HepG2 (cell line): ENCODE results near the gene PLXND1. TPM values are rescaled to one million over a fixed set of nuclear protein-coding genes. Genes with fewer than 3 reads are reported as not detected.

Experiments
- ATAC-seq: fragments of 200-7000 bp; cut with Tn5 transposase; 3 replicates; pipeline ENCODE4 v1.9.1; 2020; ENCODE audit warnings: mild to moderate bottlenecking, moderate library complexity
- Bru-seq: library from RNA; stranded (reverse); fragments of 400-500 nt; gene quantifications from one replicate; lab custom pipeline; 2021; lab: Mats Ljungman, UMichigan
- BruChase-seq, 2 experiments: library from RNA; stranded (reverse); fragments of 400-500 nt; gene quantifications; one replicate each; lab custom pipeline; 2021; lab: Mats Ljungman, UMichigan
- BruUV-seq: library from RNA; stranded (reverse); fragments of 400-500 nt; replicated peaks from 2 replicates; lab custom pipeline; 2021; lab: Mats Ljungman, UMichigan
- CTCF ChIA-PET: fragments of 300-600 bp; formaldehyde crosslinking; extraction: SDS; loops from one replicate; lab custom pipeline; 2021; ENCODE audit warnings: low total read pairs, inconsistent platforms, low intra/inter-chr PET ratio; lab: Yijun Ruan, JAX
- POLR2A ChIA-PET: fragments of 350-600 bp; sonication (Branson Sonifier 250); formaldehyde crosslinking; loops from one replicate; lab custom pipeline; 2020; ENCODE audit warnings: antibody characterized with exemption, inconsistent platforms; lab: Yijun Ruan, JAX
- DNase-seq: peaks from one replicate; pipeline ENCODE4 v3.0.0-alpha.2; 2015; ENCODE audit warnings: low spot score
- FAIRE-seq: peaks from 3 replicates; lab custom pipeline; 2011; peaks lifted over from hg19 to GRCh38; lab: Jason Lieb, UNC
- H2AFZ ChIP-seq: one replicate; pipeline ENCODE4 v1.6.1; 2011; ENCODE audit warnings: low read length, inconsistent platforms
- H3K27ac ChIP-seq: fragments of 300-600 bp; 3 replicates; pipeline ENCODE4 v1.8.0; 2011; ENCODE audit warnings: mixed run types, mild to moderate bottlenecking, mixed read lengths, low read length, inconsistent platforms; ENCODE audit not compliant: insufficient read depth; ENCODE audit errors: extremely low read length
- H3K27me3 ChIP-seq, 2 experiments: fragments of 200-600 bp in 1 of 2; 2 replicates in 1 of 2; 3 replicates in 1 of 2; pipeline versions ENCODE4 v1.6.0 to v1.8.0; 2011; ENCODE audit warnings: low read length in 2 of 2, mild to moderate bottlenecking in 2 of 2, moderate library complexity in 2 of 2, inconsistent platforms in 1 of 2; ENCODE audit not compliant: insufficient read depth in 2 of 2, control insufficient read depth in 1 of 2
- H3K36me3 ChIP-seq, 2 experiments: fragments of 200-600 bp in 1 of 2; replicated peaks in 1 of 2; 2 replicates in 1 of 2; 3 replicates in 1 of 2; pipeline versions ENCODE4 v1.5.1 to v1.8.0; 2011; ENCODE audit warnings: low read length in 2 of 2, inconsistent platforms in 1 of 2; ENCODE audit not compliant: insufficient read depth in 2 of 2, control insufficient read depth in 1 of 2
- H3K4me1 ChIP-seq: 2 replicates; pipeline ENCODE4 v1.5.1; 2012; ENCODE audit warnings: low read length, inconsistent platforms; ENCODE audit not compliant: insufficient read depth
- H3K4me2 ChIP-seq: 2 replicates; pipeline ENCODE4 v1.6.0; 2011; ENCODE audit warnings: low read depth, low read length, inconsistent platforms
- H3K4me3 ChIP-seq, 3 experiments: fragments of 200-600 bp in 1 of 3; sonication (generic), shearing (Covaris generic) in 1 of 3; replicated peaks in 1 of 3; 2 replicates each; pipeline ENCODE4 v1.5.1; 2011 to 2016; ENCODE audit warnings: low read length in 3 of 3, inconsistent platforms in 2 of 3, low read depth in 2 of 3, mild to moderate bottlenecking in 2 of 3, control low read depth in 1 of 3, mixed read lengths in 1 of 3; ENCODE audit not compliant: insufficient read depth in 1 of 3
- H3K79me2 ChIP-seq: one replicate; pipeline ENCODE4 v1.6.1; 2011; ENCODE audit warnings: low read length, inconsistent platforms; ENCODE audit not compliant: insufficient read depth
- H3K9ac ChIP-seq: 2 replicates; pipeline ENCODE4 v1.6.0; 2011; ENCODE audit warnings: mild to moderate bottlenecking, low read depth, low read length, inconsistent platforms; ENCODE audit not compliant: insufficient read depth
- H3K9me3 ChIP-seq: 2 replicates; pipeline ENCODE4 v1.5.1; 2012; ENCODE audit warnings: mild to moderate bottlenecking, low read length
- H4K20me1 ChIP-seq: 2 replicates; pipeline ENCODE4 v1.6.0; 2011; ENCODE audit warnings: inconsistent platforms, mild to moderate bottlenecking, low read length, moderate library complexity; ENCODE audit not compliant: insufficient read depth
- CCDC6 ChIP-seq: sonication (generic); formaldehyde crosslinking; IDR thresholded peaks from 2 replicates; pipeline ENCODE4 v1.8.1; 2022; ENCODE audit warnings: mild to moderate bottlenecking, missing genetic modification reagents, moderate library complexity
- CTCF ChIP-seq: sonication (generic); formaldehyde crosslinking; IDR thresholded peaks from 2 replicates; pipeline ENCODE4 v1.5.0; 2020; ENCODE audit warnings: mild to moderate bottlenecking, missing genetic modification reagents, moderate library complexity
- HNRNPK ChIP-seq: fragments of 200-400 bp; formaldehyde crosslinking; IDR thresholded peaks from 2 replicates; pipeline ENCODE4 v1.6.1; 2018; ENCODE audit warnings: low read length, low read depth, moderate library complexity, mild to moderate bottlenecking; ENCODE audit not compliant: poor library complexity, severe bottlenecking
- KLF16 ChIP-seq, 2 experiments: sonication (generic) in 1 of 2; formaldehyde crosslinking in 1 of 2; IDR thresholded peaks; 2 replicates each; pipeline versions ENCODE4 v1.6.1 to v1.8.0; 2016 to 2023; ENCODE audit warnings: missing genetic modification reagents in 2 of 2, missing compliant biosample characterization in 1 of 2
- MED1 ChIP-seq: sonication (generic); formaldehyde crosslinking; IDR thresholded peaks from 2 replicates; pipeline ENCODE4 v1.4.0; 2020; ENCODE audit warnings: missing genetic modification reagents
- NRL ChIP-seq: sonication (generic); formaldehyde crosslinking; IDR thresholded peaks from 2 replicates; pipeline ENCODE4 v1.5.0; 2020; ENCODE audit warnings: missing genetic modification reagents, mild to moderate bottlenecking, moderate library complexity, borderline replicate concordance
- PATZ1 ChIP-seq: sonication (generic); formaldehyde crosslinking; IDR thresholded peaks from 2 replicates; pipeline ENCODE4 v1.4.0; 2020; ENCODE audit warnings: missing genetic modification reagents
- XRCC5 ChIP-seq: fragments of 200-400 bp; formaldehyde crosslinking; optimal IDR thresholded peaks from 2 replicates; pipeline ENCODE3; 2017; ENCODE audit warnings: mild to moderate bottlenecking, low read length
- ZBTB7B ChIP-seq: sonication (generic); formaldehyde crosslinking; IDR thresholded peaks from 2 replicates; pipeline ENCODE4 v1.4.0; 2020; ENCODE audit warnings: missing genetic modification reagents
- ZFY ChIP-seq: sonication (generic); formaldehyde crosslinking; IDR thresholded peaks from 2 replicates; pipeline ENCODE4 v1.4.0; 2020; ENCODE audit warnings: missing genetic modification reagents
- ZNF414 ChIP-seq: sonication (generic); formaldehyde crosslinking; IDR thresholded peaks from 2 replicates; pipeline ENCODE4 v1.5.0; 2020; ENCODE audit warnings: missing genetic modification reagents
- ZNF788 ChIP-seq: sonication (generic); formaldehyde crosslinking; IDR thresholded peaks from 2 replicates; pipeline ENCODE4 v1.5.0; 2020; ENCODE audit warnings: mild to moderate bottlenecking, missing genetic modification reagents, borderline replicate concordance
- WGBS: methylation state at CpG from one replicate; pipeline ENCODE4 v1.1.6; 2017; ENCODE audit warnings: low lambda C conversion rate; 5-methylcytosine and 5-hydroxymethylcytosine counted together
- in situ Hi-C: cut with HindIII; loops from 2 replicates; pipeline ENCODE4 v1.10.0; 2017; ENCODE audit warnings: low pct_unique_long_range_greater_than_20kb; ENCODE audit not compliant: extremely low pct_ligation_motif_present
- intact Hi-C: fragments of 100-400 bp; cut with micrococcal nuclease; formaldehyde crosslinking; loops from one replicate; pipeline ENCODE4 v1.10.0; 2022; ENCODE audit not compliant: unreplicated experiment
- long read RNA-seq, 2 experiments: library from RNA in 1 of 2; library from polyadenylated mRNA in 1 of 2; stranded (forward) in 1 of 2; unstranded in 1 of 2; transcript quantifications; one replicate each; pipeline ENCODE4 v2.0.0, GENCODE V29; 2019 to 2022
- polyA minus RNA-seq, 3 experiments: library from RNA; depleted of rRNA, polyadenylated mRNA; stranded (reverse); fragments of >200 nt; gene quantifications; 2 replicates each; pipeline ENCODE4 v1.2.3, GENCODE V29; 2011; ENCODE audit warnings: low replicate concordance in 1 of 3
- polyA plus RNA-seq, 8 experiments: library from polyadenylated mRNA; depleted of rRNA in 3 of 8; stranded (reverse) in 7 of 8; unstranded in 1 of 8; fragments of >200 nt; fragmentation: Illumina TruSeq in 4 of 8; extraction: Trizol in 4 of 8; gene quantifications; 2 replicates each; pipeline versions ENCODE4 v1.2.1 to v1.2.3, GENCODE V29; 2011 to 2016; ENCODE audit warnings: low read depth in 4 of 8, missing spikeins in 1 of 8, mixed read lengths in 1 of 8; ENCODE audit not compliant: insufficient read depth in 1 of 8
- total RNA-seq, 5 experiments: library from RNA; depleted of rRNA; stranded (reverse); fragments of >200 nt; fragmentation: Illumina TruSeq; extraction: Trizol; gene quantifications; 2 replicates each; pipeline ENCODE4 v1.2.3, GENCODE V29; 2016; ENCODE audit warnings: low read depth in 1 of 5

Gene PLXND1
- total RNA-seq (2016; rRNA removed; fragmentation: Illumina TruSeq; extraction: Trizol) (15.9 and 25.3 TPM in 2 replicates), polyA plus RNA-seq (2011; rRNA removed) (42.0 and 51.9 TPM in 2 replicates), polyA minus RNA-seq (2011; rRNA and poly(A)+ RNA removed; ENCODE audit: low replicate concordance) (25.6 and 59.9 TPM in 2 replicates), Bru-seq, nascent RNA (percentile 59 among the genes with signal in this experiment), BruChase-seq, experiment 1, labeled RNA remaining after a 6-hour chase (percentile 76 among the genes with signal in this experiment), BruChase-seq, experiment 2, labeled RNA remaining after a 2-hour chase (percentile 64 among the genes with signal in this experiment)
- total RNA-seq (2016; cell fraction: cytosol; rRNA removed; fragmentation: Illumina TruSeq; extraction: Trizol; ENCODE audit: low read depth), result 6.6 and 10.2 TPM in 2 replicates
- total RNA-seq (2016; cell fraction: insoluble cytoplasmic fraction; rRNA removed; fragmentation: Illumina TruSeq; extraction: Trizol), result 17.4 and 18.7 TPM in 2 replicates
- 20.1 and 23.5 TPM in 2 replicates for total RNA-seq (2016; cell fraction: membrane; rRNA removed; fragmentation: Illumina TruSeq; extraction: Trizol)
- total RNA-seq (2016; cell fraction: nucleus; rRNA removed; fragmentation: Illumina TruSeq; extraction: Trizol), result 31.2 and 42.9 TPM in 2 replicates
- polyA plus RNA-seq (2011; cell fraction: cytosol; rRNA removed), result 32.8 and 38.1 TPM in 2 replicates
- polyA plus RNA-seq (2011; cell fraction: nucleus; rRNA removed), result 227 and 266 TPM in 2 replicates
- 48.7 and 95.9 TPM in 2 replicates for polyA plus RNA-seq (2012)
- 4.4 and 4.6 TPM in 2 replicates for polyA plus RNA-seq (2016; cell fraction: cytosol; fragmentation: Illumina TruSeq; extraction: Trizol; ENCODE audit: low read depth)
- 20.5 and 26.7 TPM in 2 replicates for polyA plus RNA-seq (2016; cell fraction: insoluble cytoplasmic fraction; fragmentation: Illumina TruSeq; extraction: Trizol; ENCODE audit: low read depth)
- 14.3 and 14.5 TPM in 2 replicates for polyA plus RNA-seq (2016; cell fraction: membrane; fragmentation: Illumina TruSeq; extraction: Trizol; ENCODE audit: low read depth)
- 87.9 and 89.2 TPM in 2 replicates for polyA plus RNA-seq (2016; cell fraction: nucleus; fragmentation: Illumina TruSeq; extraction: Trizol; ENCODE audit: insufficient read depth, low read depth)
- 30.9 and 54.1 TPM in 2 replicates for polyA minus RNA-seq (2011; cell fraction: cytosol; rRNA and poly(A)+ RNA removed)
- polyA minus RNA-seq (2011; cell fraction: nucleus; rRNA and poly(A)+ RNA removed), result 61.7 and 71.7 TPM in 2 replicates
- long read RNA-seq, experiment 1, partial matches to known transcripts, result 4 of 6 reads
- long read RNA-seq, experiment 1, other reads (novel, unspliced or antisense), result 2 of 6 reads
- long read RNA-seq, experiment 2, full-length matches to known transcripts, result 12 of 94 reads
- long read RNA-seq, experiment 2, partial matches to known transcripts, result 57 of 94 reads
- long read RNA-seq, experiment 2, other reads (novel, unspliced or antisense), result 25 of 94 reads

GRCh38 chr3:129606636-129607390 lies at the start of gene PLXND1:
Gene PLXND1 (minus strand): TSS chr3:129606676. CDS start chr3:129606639, 37 bp downstream.
- peak within 1 kb of the TSS; percentile 77 to 92 (median 91) for H3K4me3 ChIP-seq
- in situ Hi-C loops, result no loop called here
- H3K4me2 ChIP-seq, result peak within 1 kb of the TSS; percentile 96
- 2% methylated on average over 38 of the region's 96 CpGs for WGBS
- peaks cover 40% of the 10 kb centered on the region for H3K79me2 ChIP-seq
- ATAC-seq (peak; percentile 54), FAIRE-seq (no peak), DNase-seq (no peak)
- peak within 1 kb of the TSS; percentile 62 for H3K27ac ChIP-seq
- H3K4me1 ChIP-seq, result peaks cover 74% of the 10 kb centered on the region
- no TSS peak for BruUV-seq
- H3K9me3 ChIP-seq, result no peaks in the 10 kb centered on the region
- POLR2A ChIA-PET, result interaction anchor here (1.1 to 2.7 kb wide), 4 partner anchors 10 to 117 kb away, joined by 3 to 42 read pairs (median 16); no protein-coding TSS in a partner anchor
- H2AFZ ChIP-seq, result no peak within 1 kb of the TSS
- CTCF ChIA-PET, result no interaction called here
- H3K9ac ChIP-seq, result peak within 1 kb of the TSS; percentile 72
- no peaks in the 10 kb centered on the region; a peak in 1 of 5 replicates for H3K27me3 ChIP-seq
- peaks cover 0 to under 1% of the 10 kb centered on the region in 2 experiments; a peak in 1 of 5 replicates for H3K36me3 ChIP-seq
- peaks cover 30% of the 10 kb centered on the region for H4K20me1 ChIP-seq
- intact Hi-C loops, result no loop called here
- TF ChIP-seq ZBTB7B (CRISPR knock-in tag) (0 out of 2 replicates have a peak, but pooled peaks have one; percentile 19), ZNF788 (CRISPR knock-in tag) (peak; percentile 50; the same call in 1 of the 2 replicates), ZFY (0 out of 2 replicates have a peak, but pooled peaks have one; percentile 4), ZNF414 (CRISPR knock-in tag) (no peak), NRL (CRISPR knock-in tag) (peak; percentile 64; the same call in 1 of the 2 replicates), CCDC6 (CRISPR knock-in tag) (0 out of 2 replicates have a peak, but pooled peaks have one; percentile 43), HNRNPK (peak; percentile 34), MED1 (CRISPR knock-in tag) (peak; percentile 20; the same call in 1 of the 2 replicates), XRCC5 (peak; percentile 55), KLF16 (CRISPR knock-in tag; IDR thresholded peaks at IDR 0.05) (peak in 1 of 2 experiments; percentile 47; a peak in 1 of 4 replicates), PATZ1 (CRISPR knock-in tag) (peak; percentile 57; the same call in 1 of the 2 replicates), CTCF (CRISPR knock-in tag) (0 out of 2 replicates have a peak, but pooled peaks have one; percentile 8)
